Peyer's patch (tissue), 4 donors: ENCODE results near the gene GPAM.

Experiments used
- POLR2A ChIP-seq, 2 donors: fragments of 450-650 bp; IDR thresholded peaks; one replicate each; pipeline ENCODE4 v1.5.1; 2017; ENCODE audit warnings: antibody characterized with exemption in 2 of 2, mild to moderate bottlenecking in 2 of 2, moderate library complexity in 2 of 2
- TF ChIP-seq, protein P1 (sequence below), 6 experiments: fragments of 450-650 bp in 4 of 6; fragments of 200-600 bp in 2 of 6; sonication (generic) in 1 of 6; IDR thresholded peaks; one replicate each; pipeline ENCODE4 v1.5.1; 2017 to 2019; ENCODE audit warnings: antibody characterized with exemption in 6 of 6, mild to moderate bottlenecking in 3 of 6, moderate library complexity in 1 of 6

DNA sequence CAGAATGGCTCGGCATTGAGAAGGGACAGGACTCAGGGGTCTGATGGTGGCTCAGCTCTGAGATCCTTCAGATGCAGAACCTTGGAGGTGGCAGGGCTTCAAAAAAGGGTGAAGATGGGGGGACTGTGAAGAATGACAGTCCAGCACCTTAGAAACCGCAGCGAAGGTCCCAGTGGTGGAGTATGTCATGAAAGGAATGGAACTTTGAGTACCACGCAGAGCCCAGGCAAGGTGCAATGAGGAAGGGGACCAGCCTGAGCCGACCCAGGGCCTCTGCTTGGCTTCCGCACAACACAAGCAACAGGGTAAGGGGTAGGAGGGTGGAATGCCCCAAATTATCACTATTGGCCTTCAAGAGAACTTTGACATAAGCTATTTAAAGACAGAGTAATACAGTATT, 8.2 kb upstream of the GPAM start:
- TF ChIP-seq, protein P1, sequence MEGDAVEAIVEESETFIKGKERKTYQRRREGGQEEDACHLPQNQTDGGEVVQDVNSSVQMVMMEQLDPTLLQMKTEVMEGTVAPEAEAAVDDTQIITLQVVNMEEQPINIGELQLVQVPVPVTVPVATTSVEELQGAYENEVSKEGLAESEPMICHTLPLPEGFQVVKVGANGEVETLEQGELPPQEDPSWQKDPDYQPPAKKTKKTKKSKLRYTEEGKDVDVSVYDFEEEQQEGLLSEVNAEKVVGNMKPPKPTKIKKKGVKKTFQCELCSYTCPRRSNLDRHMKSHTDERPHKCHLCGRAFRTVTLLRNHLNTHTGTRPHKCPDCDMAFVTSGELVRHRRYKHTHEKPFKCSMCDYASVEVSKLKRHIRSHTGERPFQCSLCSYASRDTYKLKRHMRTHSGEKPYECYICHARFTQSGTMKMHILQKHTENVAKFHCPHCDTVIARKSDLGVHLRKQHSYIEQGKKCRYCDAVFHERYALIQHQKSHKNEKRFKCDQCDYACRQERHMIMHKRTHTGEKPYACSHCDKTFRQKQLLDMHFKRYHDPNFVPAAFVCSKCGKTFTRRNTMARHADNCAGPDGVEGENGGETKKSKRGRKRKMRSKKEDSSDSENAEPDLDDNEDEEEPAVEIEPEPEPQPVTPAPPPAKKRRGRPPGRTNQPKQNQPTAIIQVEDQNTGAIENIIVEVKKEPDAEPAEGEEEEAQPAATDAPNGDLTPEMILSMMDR (IDR thresholded peaks at IDR 0.05), result no peak
- TF ChIP-seq POLR2A (IDR thresholded peaks at IDR 0.05), result no peak
